HepG2 (cell line): ENCODE data around the gene MYOM1. TPM values are rescaled to one million over a fixed set of nuclear protein-coding genes. Genes with fewer than 3 reads are reported as not detected.
A peak's percentile ranks its signal among the peaks of the same experiment; 100 is the strongest.

Experiments used
- ATAC-seq: fragments of 200-7000 bp; cut with Tn5 transposase; 3 replicates; pipeline ENCODE4 v1.9.1; 2020; ENCODE audit warnings: mild to moderate bottlenecking, moderate library complexity
- BruUV-seq: library from RNA; stranded (reverse); fragments of 400-500 nt; replicated peaks from 2 replicates; lab custom pipeline; 2021; lab: Mats Ljungman, UMichigan
- CTCF ChIA-PET: fragments of 300-600 bp; formaldehyde crosslinking; extraction: SDS; loops from one replicate; lab custom pipeline; 2021; ENCODE audit warnings: low total read pairs, inconsistent platforms, low intra/inter-chr PET ratio; lab: Yijun Ruan, JAX
- POLR2A ChIA-PET: fragments of 350-600 bp; sonication (Branson Sonifier 250); formaldehyde crosslinking; loops from one replicate; lab custom pipeline; 2020; ENCODE audit warnings: antibody characterized with exemption, inconsistent platforms; lab: Yijun Ruan, JAX
- DNase-seq: peaks from one replicate; pipeline ENCODE4 v3.0.0-alpha.2; 2015; ENCODE audit warnings: low spot score
- FAIRE-seq: peaks from 3 replicates; lab custom pipeline; 2011; peaks lifted over from hg19 to GRCh38; lab: Jason Lieb, UNC
- H2AFZ ChIP-seq: one replicate; pipeline ENCODE4 v1.6.1; 2011; ENCODE audit warnings: low read length, inconsistent platforms
- H3K27ac ChIP-seq: fragments of 300-600 bp; 3 replicates; pipeline ENCODE4 v1.8.0; 2011; ENCODE audit warnings: mixed run types, mild to moderate bottlenecking, mixed read lengths, low read length, inconsistent platforms; ENCODE audit not compliant: insufficient read depth; ENCODE audit errors: extremely low read length
- H3K27me3 ChIP-seq, 2 experiments: fragments of 200-600 bp in 1 of 2; 2 replicates in 1 of 2; 3 replicates in 1 of 2; pipeline versions ENCODE4 v1.6.0 to v1.8.0; 2011; ENCODE audit warnings: low read length in 2 of 2, mild to moderate bottlenecking in 2 of 2, moderate library complexity in 2 of 2, inconsistent platforms in 1 of 2; ENCODE audit not compliant: insufficient read depth in 2 of 2, control insufficient read depth in 1 of 2
- H3K36me3 ChIP-seq, 2 experiments: fragments of 200-600 bp in 1 of 2; replicated peaks in 1 of 2; 2 replicates in 1 of 2; 3 replicates in 1 of 2; pipeline versions ENCODE4 v1.5.1 to v1.8.0; 2011; ENCODE audit warnings: low read length in 2 of 2, inconsistent platforms in 1 of 2; ENCODE audit not compliant: insufficient read depth in 2 of 2, control insufficient read depth in 1 of 2
- H3K4me1 ChIP-seq: 2 replicates; pipeline ENCODE4 v1.5.1; 2012; ENCODE audit warnings: low read length, inconsistent platforms; ENCODE audit not compliant: insufficient read depth
- H3K4me2 ChIP-seq: 2 replicates; pipeline ENCODE4 v1.6.0; 2011; ENCODE audit warnings: low read depth, low read length, inconsistent platforms
- H3K4me3 ChIP-seq, 3 experiments: fragments of 200-600 bp in 1 of 3; sonication (generic), shearing (Covaris generic) in 1 of 3; replicated peaks in 1 of 3; 2 replicates each; pipeline ENCODE4 v1.5.1; 2011 to 2016; ENCODE audit warnings: low read length in 3 of 3, inconsistent platforms in 2 of 3, low read depth in 2 of 3, mild to moderate bottlenecking in 2 of 3, control low read depth in 1 of 3, mixed read lengths in 1 of 3; ENCODE audit not compliant: insufficient read depth in 1 of 3
- H3K79me2 ChIP-seq: one replicate; pipeline ENCODE4 v1.6.1; 2011; ENCODE audit warnings: low read length, inconsistent platforms; ENCODE audit not compliant: insufficient read depth
- H3K9ac ChIP-seq: 2 replicates; pipeline ENCODE4 v1.6.0; 2011; ENCODE audit warnings: mild to moderate bottlenecking, low read depth, low read length, inconsistent platforms; ENCODE audit not compliant: insufficient read depth
- H3K9me3 ChIP-seq: 2 replicates; pipeline ENCODE4 v1.5.1; 2012; ENCODE audit warnings: mild to moderate bottlenecking, low read length
- H4K20me1 ChIP-seq: 2 replicates; pipeline ENCODE4 v1.6.0; 2011; ENCODE audit warnings: inconsistent platforms, mild to moderate bottlenecking, low read length, moderate library complexity; ENCODE audit not compliant: insufficient read depth
- DNMT3B ChIP-seq: conservative IDR thresholded peaks from 2 replicates; pipeline ENCODE4 v1.6.1; 2016; ENCODE audit warnings: missing biosample characterization, control low read depth
- MYC ChIP-seq: sonication (generic); formaldehyde crosslinking; IDR thresholded peaks from 2 replicates; pipeline ENCODE4 v1.9.0; 2021; ENCODE audit warnings: missing genetic modification reagents, borderline replicate concordance
- NFIC ChIP-seq: IDR thresholded peaks from 2 replicates; pipeline ENCODE4 v1.6.1; 2012; ENCODE audit warnings: mild to moderate bottlenecking, low read length, inconsistent platforms
- NFKBIZ ChIP-seq: IDR thresholded peaks from 2 replicates; pipeline ENCODE4 v1.6.1; 2018; ENCODE audit warnings: missing genetic modification reagents, missing compliant biosample characterization
- POLR2AphosphoS2 ChIP-seq: IDR thresholded peaks from 2 replicates; pipeline ENCODE4 v1.6.1; 2011; ENCODE audit warnings: low read depth, low read length, improper control_type of control experiment
- RELA ChIP-seq: sonication (generic); formaldehyde crosslinking; IDR thresholded peaks from 2 replicates; pipeline ENCODE4 v1.4.0; 2020; ENCODE audit warnings: missing genetic modification reagents
- SCMH1 ChIP-seq: sonication (generic); formaldehyde crosslinking; IDR thresholded peaks from 2 replicates; pipeline ENCODE4 v1.9.0; 2021; ENCODE audit warnings: missing genetic modification reagents, mild to moderate bottlenecking, borderline replicate concordance
- YEATS4 ChIP-seq: sonication (generic); formaldehyde crosslinking; IDR thresholded peaks from 2 replicates; pipeline ENCODE4 v1.4.0; 2020; ENCODE audit warnings: missing genetic modification reagents, borderline replicate concordance
- ZNF354B ChIP-seq: sonication (generic); formaldehyde crosslinking; IDR thresholded peaks from 2 replicates; pipeline ENCODE4 v1.8.0; 2022; ENCODE audit warnings: mild to moderate bottlenecking, missing genetic modification reagents
- ZNF598 ChIP-seq: sonication (generic); formaldehyde crosslinking; IDR thresholded peaks from 2 replicates; pipeline ENCODE4 v1.5.1; 2020; ENCODE audit warnings: mild to moderate bottlenecking, missing genetic modification reagents, borderline replicate concordance
- ZNF652 ChIP-seq: IDR thresholded peaks from 2 replicates; pipeline ENCODE4 v1.6.1; 2016; ENCODE audit warnings: low read depth, borderline replicate concordance
- WGBS: methylation state at CpG from one replicate; pipeline ENCODE4 v1.1.6; 2017; ENCODE audit warnings: low lambda C conversion rate; 5-methylcytosine and 5-hydroxymethylcytosine counted together
- in situ Hi-C: cut with HindIII; loops from 2 replicates; pipeline ENCODE4 v1.10.0; 2017; ENCODE audit warnings: low pct_unique_long_range_greater_than_20kb; ENCODE audit not compliant: extremely low pct_ligation_motif_present
- intact Hi-C: fragments of 100-400 bp; cut with micrococcal nuclease; formaldehyde crosslinking; loops from one replicate; pipeline ENCODE4 v1.10.0; 2022; ENCODE audit not compliant: unreplicated experiment
- polyA plus RNA-seq, 8 experiments: library from polyadenylated mRNA; depleted of rRNA in 3 of 8; stranded (reverse) in 7 of 8; unstranded in 1 of 8; fragments of >200 nt; fragmentation: Illumina TruSeq in 4 of 8; extraction: Trizol in 4 of 8; gene quantifications; 2 replicates each; pipeline versions ENCODE4 v1.2.1 to v1.2.3, GENCODE V29; 2011 to 2016; ENCODE audit warnings: low read depth in 4 of 8, missing spikeins in 1 of 8, mixed read lengths in 1 of 8; ENCODE audit not compliant: insufficient read depth in 1 of 8
- total RNA-seq, 5 experiments: library from RNA; depleted of rRNA; stranded (reverse); fragments of >200 nt; fragmentation: Illumina TruSeq; extraction: Trizol; gene quantifications; 2 replicates each; pipeline ENCODE4 v1.2.3, GENCODE V29; 2016; ENCODE audit warnings: low read depth in 1 of 5
- TF ChIP-seq, protein P1 (sequence below): sonication (generic); formaldehyde crosslinking; IDR thresholded peaks from 2 replicates; pipeline ENCODE4 v1.4.0; 2020; ENCODE audit warnings: missing genetic modification reagents, mild to moderate bottlenecking, borderline replicate concordance

MYOM1 gene
- total and polyA plus RNA-seq, 2 of the 13 experiments (the other 11 are each of a cell fraction or from before 2014, with no cell fraction given) = 0.46 to 0.98 TPM

GRCh38 chr18:3212657-3213056 lies 7.1 kb downstream of the MYOM1 start:
- H3K9me3 ChIP-seq = no peaks in the 10 kb centered on the region
- no peaks in the 10 kb centered on the region for H4K20me1 ChIP-seq
- H2AFZ ChIP-seq = no peak overlapping the region
- FAIRE-seq (no peak), ATAC-seq (no peak), DNase-seq (no peak)
- H3K27ac ChIP-seq = no peak overlapping the region
- no peaks in the 10 kb centered on the region for H3K79me2 ChIP-seq
- no peak overlapping the region for H3K4me3 ChIP-seq
- WGBS = 83% methylated on average over 4 of the region's 4 CpGs
- H3K36me3 ChIP-seq = no peaks in the 10 kb centered on the region
- no peaks in the 10 kb centered on the region for H3K27me3 ChIP-seq
- POLR2A ChIA-PET = interaction anchor here (2.4 kb wide), 1 partner anchor 34 kb away, joined by 9 read pairs; the partner anchor contains the start of gene MYL12A
- H3K9ac ChIP-seq = no peak overlapping the region
- peaks cover 70% of the 10 kb centered on the region for H3K4me1 ChIP-seq
- CTCF ChIA-PET = no interaction called here
- TF ChIP-seq POLR2AphosphoS2 (no peak), YEATS4 (no peak), NFIC (no peak), ZNF598 (no peak), NFKBIZ (CRISPR knock-in tag) (no peak), MYC (no peak), ZNF354B (CRISPR knock-in tag) (no peak)
- in situ Hi-C loops = no loop called here
- no peak overlapping the region for H3K4me2 ChIP-seq
- intact Hi-C loops = no loop called here
- no TSS peak for BruUV-seq

GRCh38 chr18:3211236-3211992 lies 8.4 kb downstream of the MYOM1 start:
- H2AFZ ChIP-seq = no peak overlapping the region
- H4K20me1 ChIP-seq = no peaks in the 10 kb centered on the region
- DNase-seq = peak; percentile 69
- H3K79me2 ChIP-seq = no peaks in the 10 kb centered on the region
- ChIA-PET CTCF (no interaction called here), POLR2A (interaction anchor here (0.8 to 2.4 kb wide), 2 partner anchors 36 to 257 kb away, joined by 3 to 9 read pairs; partner anchors contain the start of gene MYL12A)
- peaks cover 64% of the 10 kb centered on the region for H3K4me1 ChIP-seq
- FAIRE-seq = no peak
- intact Hi-C loops = no loop called here
- H3K36me3 ChIP-seq = no peaks in the 10 kb centered on the region
- in situ Hi-C loops = no loop called here
- ATAC-seq = peak; percentile 87
- H3K27me3 ChIP-seq = no peaks in the 10 kb centered on the region
- H3K27ac ChIP-seq = peak overlapping the region; percentile 63
- H3K9ac ChIP-seq = peak overlapping the region; percentile 35; the same call in 1 of the 2 replicates
- H3K9me3 ChIP-seq = no peaks in the 10 kb centered on the region
- H3K4me2 ChIP-seq = peak overlapping the region; percentile 25
- WGBS = 47% methylated on average over 5 of the region's 5 CpGs
- H3K4me3 ChIP-seq = no peak overlapping the region
- no TSS peak for BruUV-seq
- TF ChIP-seq DNMT3B (CRISPR knock-in tag) = no peak
- no peak for TF ChIP-seq RELA (CRISPR knock-in tag)
- TF ChIP-seq, protein P1, sequence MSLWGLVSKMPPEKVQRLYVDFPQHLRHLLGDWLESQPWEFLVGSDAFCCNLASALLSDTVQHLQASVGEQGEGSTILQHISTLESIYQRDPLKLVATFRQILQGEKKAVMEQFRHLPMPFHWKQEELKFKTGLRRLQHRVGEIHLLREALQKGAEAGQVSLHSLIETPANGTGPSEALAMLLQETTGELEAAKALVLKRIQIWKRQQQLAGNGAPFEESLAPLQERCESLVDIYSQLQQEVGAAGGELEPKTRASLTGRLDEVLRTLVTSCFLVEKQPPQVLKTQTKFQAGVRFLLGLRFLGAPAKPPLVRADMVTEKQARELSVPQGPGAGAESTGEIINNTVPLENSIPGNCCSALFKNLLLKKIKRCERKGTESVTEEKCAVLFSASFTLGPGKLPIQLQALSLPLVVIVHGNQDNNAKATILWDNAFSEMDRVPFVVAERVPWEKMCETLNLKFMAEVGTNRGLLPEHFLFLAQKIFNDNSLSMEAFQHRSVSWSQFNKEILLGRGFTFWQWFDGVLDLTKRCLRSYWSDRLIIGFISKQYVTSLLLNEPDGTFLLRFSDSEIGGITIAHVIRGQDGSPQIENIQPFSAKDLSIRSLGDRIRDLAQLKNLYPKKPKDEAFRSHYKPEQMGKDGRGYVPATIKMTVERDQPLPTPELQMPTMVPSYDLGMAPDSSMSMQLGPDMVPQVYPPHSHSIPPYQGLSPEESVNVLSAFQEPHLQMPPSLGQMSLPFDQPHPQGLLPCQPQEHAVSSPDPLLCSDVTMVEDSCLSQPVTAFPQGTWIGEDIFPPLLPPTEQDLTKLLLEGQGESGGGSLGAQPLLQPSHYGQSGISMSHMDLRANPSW = no peak
- no peak for TF ChIP-seq SCMH1 (CRISPR knock-in tag)
- peak; percentile 21; the same call in 1 of the 2 replicates for TF ChIP-seq ZNF652
